PC-9 (cell line): Measurements from ENCODE around the gene FGD2. TPM values are rescaled to one million over a fixed set of nuclear protein-coding genes. Genes with fewer than 3 reads are reported as not detected.

ENCODE experiments used
- BruUV-seq: library from RNA; stranded (reverse); fragments of 400-500 nt; replicated peaks from 2 replicates; lab custom pipeline; 2021; lab: Mats Ljungman, UMichigan
- CTCF ChIA-PET: fragments of 300-600 bp; sonication (Branson Sonifier 250); formaldehyde crosslinking; loops from one replicate; lab custom pipeline; 2022; ENCODE audit warnings: antibody characterized with exemption; lab: Charles Lee
- POLR2A ChIA-PET: fragments of 300-600 bp; sonication (Branson Sonifier 250); formaldehyde crosslinking; loops from one replicate; lab custom pipeline; 2022; ENCODE audit warnings: antibody characterized with exemption; ENCODE audit not compliant: unreplicated experiment; lab: Charles Lee
- DNase-seq, 2 experiments: peaks; one replicate each; pipeline versions ENCODE4 v3.0.0 to v3.0.0-alpha.2; 2015 to 2022; ENCODE audit warnings: mixed read lengths in 1 of 2
- H2AFZ ChIP-seq: fragments of 200-600 bp; sonication (generic); 2 replicates; pipeline ENCODE4 v1.8.1; 2017; ENCODE audit warnings: antibody characterized with exemption
- H3F3A ChIP-seq: fragments of 200-600 bp; sonication (generic); 2 replicates; pipeline ENCODE4 v1.8.1; 2017; ENCODE audit warnings: antibody characterized with exemption, mild to moderate bottlenecking, low read depth; ENCODE audit not compliant: insufficient read depth
- H3K27ac ChIP-seq: fragments of 200-600 bp; sonication (generic); 2 replicates; pipeline ENCODE4 v1.6.1; 2016; ENCODE audit warnings: mixed run types
- H3K27me3 ChIP-seq: fragments of 200-600 bp; sonication (generic); 2 replicates; pipeline ENCODE4 v1.6.1; 2016; ENCODE audit warnings: low read depth, mixed run types; ENCODE audit not compliant: insufficient read depth
- H3K36me3 ChIP-seq: fragments of 200-600 bp; sonication (generic); 2 replicates; pipeline ENCODE4 v1.6.1; 2016; ENCODE audit warnings: low read depth, mixed run types
- H3K4me1 ChIP-seq: fragments of 200-600 bp; sonication (generic); replicated peaks from 2 replicates; pipeline ENCODE4 v1.6.1; 2016; ENCODE audit warnings: mixed run types; ENCODE audit not compliant: insufficient read depth
- H3K4me2 ChIP-seq: fragments of 200-600 bp; sonication (generic); 2 replicates; pipeline ENCODE4 v1.6.1; 2017; ENCODE audit warnings: mixed run types
- H3K4me3 ChIP-seq: fragments of 200-600 bp; sonication (generic); 2 replicates; pipeline ENCODE4 v1.6.1; 2016; ENCODE audit warnings: mixed run types
- H3K79me2 ChIP-seq: fragments of 200-600 bp; sonication (generic); 2 replicates; pipeline ENCODE4 v1.6.1; 2017; ENCODE audit warnings: low read depth, mixed run types
- H3K9me2 ChIP-seq: fragments of 200-600 bp; sonication (generic); 2 replicates; pipeline ENCODE4 v1.8.1; 2017; ENCODE audit warnings: mild to moderate bottlenecking; ENCODE audit not compliant: insufficient read depth
- H3K9me3 ChIP-seq: fragments of 200-600 bp; sonication (generic); 2 replicates; pipeline ENCODE4 v1.8.1; 2016; ENCODE audit warnings: low read depth; ENCODE audit not compliant: insufficient read depth
- H4K20me1 ChIP-seq: fragments of 200-600 bp; sonication (generic); 2 replicates; pipeline ENCODE4 v1.8.1; 2017; ENCODE audit not compliant: insufficient read depth
- EZH2 ChIP-seq: fragments of 200-600 bp; sonication (generic); IDR thresholded peaks from 2 replicates; pipeline ENCODE4 v1.8.0; 2017; ENCODE audit warnings: antibody characterized with exemption, low read depth
- intact Hi-C: fragments of 100-400 bp; cut with micrococcal nuclease; formaldehyde crosslinking; loops from one replicate; pipeline ENCODE4 v1.10.0; 2022; ENCODE audit not compliant: unreplicated experiment
- total RNA-seq: library from RNA; stranded (reverse); gene quantifications from 2 replicates; pipeline ENCODE4 v1.2.3, GENCODE V29; 2021
- TF ChIP-seq, protein P1 (sequence below): fragments of 200-600 bp; sonication (generic); conservative IDR thresholded peaks from 2 replicates; pipeline ENCODE4 v1.6.1; 2017; ENCODE audit warnings: mixed run types, antibody characterized with exemption, mild to moderate bottlenecking, moderate library complexity

The FGD2 gene
- total RNA-seq, 1 experiment from 2014 or later = 0.50 TPM

DNA sequence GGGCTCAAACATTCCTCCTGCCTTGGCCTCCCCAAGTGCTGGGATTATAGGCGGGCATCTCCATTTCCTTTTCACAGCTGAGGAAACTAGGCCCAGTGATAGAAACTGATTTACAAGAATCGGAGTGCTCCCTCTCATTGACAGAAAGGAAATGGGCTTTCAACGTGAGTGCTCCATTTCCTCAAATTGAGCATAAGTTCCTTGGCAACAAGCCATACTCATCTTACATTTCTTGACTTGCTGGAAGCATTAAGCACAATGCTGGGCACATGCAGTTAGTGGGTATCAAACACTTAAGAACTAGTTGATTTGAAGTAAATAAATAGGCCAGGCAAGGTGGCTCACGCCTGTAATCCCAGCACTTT lies 54.7 kb downstream of the FGD2 start:
- H3K27ac ChIP-seq = peak overlapping the region; percentile 100
- 0 out of 2 replicates have a peak, but pooled peaks cover 6% of the 10 kb centered on the region for H3K79me2 ChIP-seq
- no peaks in the 10 kb centered on the region for H3K9me2 ChIP-seq
- no TSS peak for BruUV-seq
- no peak for TF ChIP-seq EZH2
- TF ChIP-seq, protein P1, sequence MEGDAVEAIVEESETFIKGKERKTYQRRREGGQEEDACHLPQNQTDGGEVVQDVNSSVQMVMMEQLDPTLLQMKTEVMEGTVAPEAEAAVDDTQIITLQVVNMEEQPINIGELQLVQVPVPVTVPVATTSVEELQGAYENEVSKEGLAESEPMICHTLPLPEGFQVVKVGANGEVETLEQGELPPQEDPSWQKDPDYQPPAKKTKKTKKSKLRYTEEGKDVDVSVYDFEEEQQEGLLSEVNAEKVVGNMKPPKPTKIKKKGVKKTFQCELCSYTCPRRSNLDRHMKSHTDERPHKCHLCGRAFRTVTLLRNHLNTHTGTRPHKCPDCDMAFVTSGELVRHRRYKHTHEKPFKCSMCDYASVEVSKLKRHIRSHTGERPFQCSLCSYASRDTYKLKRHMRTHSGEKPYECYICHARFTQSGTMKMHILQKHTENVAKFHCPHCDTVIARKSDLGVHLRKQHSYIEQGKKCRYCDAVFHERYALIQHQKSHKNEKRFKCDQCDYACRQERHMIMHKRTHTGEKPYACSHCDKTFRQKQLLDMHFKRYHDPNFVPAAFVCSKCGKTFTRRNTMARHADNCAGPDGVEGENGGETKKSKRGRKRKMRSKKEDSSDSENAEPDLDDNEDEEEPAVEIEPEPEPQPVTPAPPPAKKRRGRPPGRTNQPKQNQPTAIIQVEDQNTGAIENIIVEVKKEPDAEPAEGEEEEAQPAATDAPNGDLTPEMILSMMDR = no peak
- no peaks in the 10 kb centered on the region for H3K36me3 ChIP-seq
- H3K9me3 ChIP-seq = no peaks in the 10 kb centered on the region
- peaks cover 55% of the 10 kb centered on the region for H3F3A ChIP-seq
- H3K4me1 ChIP-seq = peaks cover 64% of the 10 kb centered on the region
- H3K4me2 ChIP-seq = peak overlapping the region; percentile 88
- ChIA-PET POLR2A (interaction anchor here (0.6 kb wide), 1 partner anchor 75 kb away, joined by 3 read pairs; no protein-coding TSS in a partner anchor), CTCF (interaction anchor here (0.6 kb wide), 1 partner anchor 326 kb away, joined by 3 read pairs; no protein-coding TSS in a partner anchor)
- peak overlapping the region; percentile 45; the same call in 1 of the 2 replicates for H3K4me3 ChIP-seq
- DNase-seq = no peak
- no peaks in the 10 kb centered on the region for H4K20me1 ChIP-seq
- no peaks in the 10 kb centered on the region for H3K27me3 ChIP-seq
- intact Hi-C loops = no loop called here
- H2AFZ ChIP-seq = 0 out of 2 replicates have a peak overlapping the region, but pooled peaks have one; percentile 31

DNA sequence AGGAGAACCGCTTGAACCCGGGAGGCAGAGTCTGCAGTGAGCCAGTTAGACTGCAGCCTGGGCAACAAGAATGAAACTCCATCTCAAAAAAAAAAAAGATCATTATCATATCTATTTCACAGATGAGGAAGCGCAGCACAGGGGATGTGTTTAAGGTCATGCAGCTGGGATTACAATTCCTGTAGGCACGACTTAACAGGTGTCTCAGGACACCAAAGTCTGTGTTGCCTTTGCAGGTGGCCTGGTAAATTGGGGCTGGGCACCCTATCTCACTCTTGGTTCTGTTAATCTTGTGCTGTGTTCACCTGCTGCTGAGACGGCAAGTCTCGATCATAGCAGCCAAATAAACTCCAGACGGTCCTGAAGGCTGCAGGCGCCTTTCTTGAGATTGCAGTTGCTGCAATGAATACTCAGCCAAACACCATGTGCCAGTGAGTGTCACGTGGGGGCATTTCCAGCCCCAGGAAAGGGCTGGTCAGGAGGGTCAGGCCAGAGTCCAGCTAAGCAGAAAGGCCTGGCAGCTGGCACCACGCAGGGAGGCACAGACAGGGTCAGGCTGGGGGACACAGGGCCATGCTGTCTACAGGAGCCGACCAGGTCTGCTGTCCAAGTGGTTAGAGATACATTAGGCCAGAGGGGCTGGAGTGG lies 55.8 kb downstream of the FGD2 start:
- intact Hi-C loops = no loop called here
- BruUV-seq = no TSS peak
- no peak for TF ChIP-seq EZH2
- TF ChIP-seq, protein P1 = no peak
- Histone ChIP-seq H3K9me3 (no peaks in the 10 kb centered on the region), H3K27ac (peak overlapping the region; percentile 100), H3K4me2 (no peak overlapping the region; the same call in 1 of the 2 replicates), H3K9me2 (no peaks in the 10 kb centered on the region), H3K79me2 (0 out of 2 replicates have a peak, but pooled peaks cover 6% of the 10 kb centered on the region), H2AFZ (no peak overlapping the region), H3K4me3 (no peak overlapping the region), H3K36me3 (no peaks in the 10 kb centered on the region), H3K27me3 (no peaks in the 10 kb centered on the region), H3K4me1 (peaks cover 53% of the 10 kb centered on the region), H4K20me1 (no peaks in the 10 kb centered on the region), H3F3A (peaks cover 44% of the 10 kb centered on the region)
- CTCF ChIA-PET = interaction anchor here (0.7 kb wide), 1 partner anchor 110 kb away, joined by 9 read pairs; no protein-coding TSS in a partner anchor
- POLR2A ChIA-PET = interaction anchor here (0.6 kb wide), 1 partner anchor 31 kb away, joined by 4 read pairs; no protein-coding TSS in a partner anchor
- DNase-seq = no peak

GRCh38 chr6:37062424-37062823 lies 57.0 kb downstream of the FGD2 start:
- Histone ChIP-seq H3K27me3 (no peaks in the 10 kb centered on the region), H3K9me2 (no peaks in the 10 kb centered on the region), H3F3A (peaks cover 35% of the 10 kb centered on the region), H4K20me1 (no peaks in the 10 kb centered on the region), H3K79me2 (0 out of 2 replicates have a peak, but pooled peaks cover 6% of the 10 kb centered on the region), H2AFZ (no peak overlapping the region), H3K9me3 (no peaks in the 10 kb centered on the region), H3K4me1 (peaks cover 44% of the 10 kb centered on the region), H3K4me3 (no peak overlapping the region), H3K4me2 (no peak overlapping the region), H3K36me3 (no peaks in the 10 kb centered on the region), H3K27ac (no peak overlapping the region)
- DNase-seq = no peak
- no TSS peak for BruUV-seq
- ChIA-PET POLR2A (no interaction called here), CTCF (no interaction called here)
- intact Hi-C loops = no loop called here
- TF ChIP-seq EZH2 = no peak
- TF ChIP-seq, protein P1 = no peak
